ENCODE data around the gene STK32B.

STK32B gene

GRCh38 chr4:5374994-5375393, 323.7 kb downstream of the STK32B start:
- H3K4me3 ChIP-seq (ENCODE audit: control insufficient read depth, low read depth, low read length), result no peak overlapping the region
- no peak for TF ChIP-seq CTCF (conservative IDR thresholded peaks at IDR 0.05; ENCODE audit: control insufficient read depth, insufficient read depth, low read depth, low read length)
- no peak for DNase-seq (ENCODE audit: low read depth)

DNA sequence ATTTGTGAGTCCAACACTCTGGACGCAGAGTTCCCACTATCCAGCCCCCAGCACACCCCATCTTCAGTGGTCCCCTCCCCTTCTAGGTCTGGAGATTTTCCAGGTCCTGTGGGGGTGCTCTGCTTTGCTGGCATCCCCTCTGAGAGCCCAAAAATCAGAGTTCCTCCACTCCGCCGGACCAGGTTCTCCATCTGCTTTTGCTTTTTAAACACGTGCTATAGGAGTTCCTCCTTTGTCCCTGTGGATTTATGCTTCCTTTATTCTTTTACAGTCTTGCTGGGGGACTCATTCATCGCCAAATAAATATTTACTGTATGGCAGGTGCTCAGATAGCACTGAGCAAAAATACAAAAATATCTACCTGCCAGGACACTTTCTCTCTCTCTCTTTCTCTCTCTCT, 324.7 kb downstream of the STK32B start:
- no peak for TF ChIP-seq CTCF (conservative IDR thresholded peaks at IDR 0.05; ENCODE audit: control insufficient read depth, insufficient read depth, low read depth, low read length)
- DNase-seq (ENCODE audit: low read depth), result no peak
- H3K4me3 ChIP-seq (ENCODE audit: control insufficient read depth, low read depth, low read length), result no peak overlapping the region

DNA sequence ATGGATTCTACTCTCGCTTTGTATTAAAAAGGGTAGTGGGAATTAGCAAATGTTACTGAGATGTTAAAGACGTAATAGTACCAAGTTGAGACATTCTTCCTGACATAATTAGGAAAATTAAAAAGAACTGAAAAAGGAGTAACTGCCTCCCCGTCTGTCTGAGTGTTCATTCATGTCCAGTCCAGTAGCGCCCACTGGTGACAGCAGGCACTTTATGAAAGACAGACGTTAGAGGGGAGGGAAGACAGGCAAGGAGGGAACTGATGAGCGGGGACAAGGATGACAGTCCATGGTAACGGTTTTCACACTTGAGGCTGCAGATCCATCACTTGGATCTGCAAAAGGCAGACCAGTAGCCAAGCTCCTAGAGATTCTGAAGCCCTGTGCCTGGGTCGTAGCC, 326.7 kb downstream of the STK32B start:
- DNase-seq (ENCODE audit: low read depth), result peak; percentile 7
- TF ChIP-seq CTCF (conservative IDR thresholded peaks at IDR 0.05; ENCODE audit: control insufficient read depth, insufficient read depth, low read depth, low read length), result peak; percentile 21
- no peak overlapping the region for H3K4me3 ChIP-seq (ENCODE audit: control insufficient read depth, low read depth, low read length)

DNA sequence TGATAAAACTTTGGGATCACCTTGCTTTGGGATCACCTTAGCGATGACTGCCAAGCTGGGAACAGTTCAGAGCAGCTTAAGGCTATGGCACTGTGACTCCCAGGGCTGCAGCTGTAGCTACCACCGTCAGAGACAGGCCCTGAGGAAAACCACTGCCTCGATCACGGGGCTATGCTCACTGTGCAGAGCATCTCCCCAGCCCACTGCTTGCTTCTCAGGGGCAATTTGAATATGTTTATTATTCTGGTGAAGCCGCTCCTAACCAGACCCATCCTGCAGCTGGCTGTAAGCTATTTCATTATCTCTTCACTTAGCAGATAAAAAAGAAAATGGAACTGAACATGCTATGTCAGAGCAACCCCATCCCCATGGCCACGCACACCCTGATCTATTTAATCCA, 328.6 kb downstream of the STK32B start:
- no peak for TF ChIP-seq CTCF (conservative IDR thresholded peaks at IDR 0.05; ENCODE audit: control insufficient read depth, insufficient read depth, low read depth, low read length)
- DNase-seq (ENCODE audit: low read depth), result no peak
- no peak overlapping the region for H3K4me3 ChIP-seq (ENCODE audit: control insufficient read depth, low read depth, low read length)

DNA sequence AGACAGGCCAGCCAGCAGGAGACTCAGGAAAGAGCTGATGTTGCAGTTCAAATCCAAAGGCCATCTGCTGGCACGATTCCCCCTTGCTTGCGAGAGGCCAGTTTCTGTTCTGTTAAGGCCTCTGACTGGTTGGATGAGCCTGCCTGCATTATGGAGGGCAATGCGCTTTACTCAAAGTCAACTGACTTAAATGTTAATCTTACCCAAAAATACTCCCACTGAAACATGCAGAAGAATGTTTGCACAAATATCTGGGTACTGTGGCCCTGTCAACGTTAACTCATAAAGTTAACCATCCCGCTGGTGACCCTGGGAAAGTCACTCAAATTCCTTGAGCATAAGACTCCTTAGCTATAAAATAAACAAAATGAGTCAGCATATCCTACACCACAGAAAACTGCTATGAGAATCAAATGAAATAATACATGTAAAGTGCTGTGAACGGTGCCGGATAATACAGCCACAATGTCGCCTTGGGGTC, 330.7 kb downstream of the STK32B start:
- no peak for TF ChIP-seq CTCF (conservative IDR thresholded peaks at IDR 0.05; ENCODE audit: control insufficient read depth, insufficient read depth, low read depth, low read length)
- no peak overlapping the region for H3K4me3 ChIP-seq (ENCODE audit: control insufficient read depth, low read depth, low read length)
- peak; percentile 18 for DNase-seq (ENCODE audit: low read depth)

- TF ChIP-seq CTCF (conservative IDR thresholded peaks at IDR 0.05; ENCODE audit: control insufficient read depth, insufficient read depth, low read depth, low read length), result no peak
- H3K4me3 ChIP-seq (ENCODE audit: control insufficient read depth, low read depth, low read length), result no peak overlapping the region
- no peak for DNase-seq (ENCODE audit: low read depth)
Measured at GRCh38 chr4:5383191-5383980, 332.1 kb downstream of the STK32B start.

Data from fibroblast of mammary gland (primary cell).